NOMO-1 treated with dmso at 0.1 percent for 144 hours (cell line): ENCODE data around the gene ZNF260.
A peak's percentile ranks its signal among the peaks of the same experiment; 100 is the strongest.
"Not testable (repeated sequence)": the region's sequence is repeated elsewhere in the genome, so short reads cannot be mapped to it uniquely, and the experiment has no call there.

Experiments
- DNase-seq: peaks from one replicate; lab custom pipeline; 2025; ENCODE audit not compliant: unreplicated experiment; lab: John Stamatoyannopoulos, UW

Gene ZNF260

DNA sequence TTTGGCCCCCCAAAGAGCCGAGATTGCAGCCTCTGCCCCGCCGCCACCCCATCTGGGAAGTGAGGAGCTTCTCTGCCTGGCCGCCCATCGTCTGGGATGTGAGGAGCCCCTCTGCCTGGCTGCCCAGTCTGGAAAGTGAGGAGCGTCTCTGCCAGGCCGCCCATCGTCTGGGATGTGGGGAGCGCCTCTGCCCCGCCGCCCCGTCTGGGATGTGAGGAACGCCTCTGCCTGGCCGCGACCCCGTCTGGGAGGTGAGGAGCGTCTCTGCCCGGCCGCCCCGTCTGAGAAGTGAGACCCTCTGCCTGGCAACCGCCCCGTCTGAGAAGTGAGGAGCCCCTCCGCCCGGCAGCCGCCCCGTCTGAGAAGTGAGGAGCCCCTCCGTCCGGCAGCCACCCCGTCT, 37.2 kb downstream of the ZNF260 start:
- not testable (repeated sequence) for DNase-seq

DNA sequence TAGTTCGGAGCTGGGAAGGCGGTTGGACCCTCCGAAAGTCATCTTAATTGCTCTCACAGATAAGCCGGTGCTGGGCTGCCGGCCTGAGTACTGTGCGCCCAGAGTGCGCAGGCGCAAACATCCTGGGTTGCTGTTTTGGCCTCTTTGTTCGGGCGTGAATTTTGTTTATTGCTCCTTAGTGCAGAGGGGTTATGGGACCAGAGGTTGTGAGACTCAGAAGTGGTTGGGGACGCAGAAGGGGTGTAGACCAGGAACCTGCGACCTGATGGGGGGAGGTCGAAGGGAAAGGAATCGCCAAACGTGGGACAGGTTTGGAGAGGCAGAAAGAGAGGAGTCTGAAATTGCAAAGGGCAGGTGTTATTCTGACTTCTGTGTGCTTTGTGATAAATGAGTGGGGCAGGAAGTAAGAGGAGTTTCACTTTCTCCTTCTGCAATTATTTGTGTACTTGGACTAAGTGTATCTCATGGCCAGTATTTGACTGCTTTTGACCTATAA, 38.1 kb downstream of the ZNF260 start:
- DNase-seq, result peak; percentile 87

- peak; percentile 85 for DNase-seq
These were observed 38.8 kb downstream of the ZNF260 start, which contains the start of gene ZNF566 for GRCh38 chr19:36489118-36489919. Gene ZNF566, minus strand, starts transcription at chr19:36489561. Its CDS starts 13,004 bp downstream, at chr19:36476557.

- DNase-seq, result peak; percentile 5
These were observed 39.3 kb downstream of the ZNF260 start for GRCh38 chr19:36488846-36489117.

GRCh38 chr19:36488118-36488845, 39.8 kb downstream of the ZNF260 start:
- no peak for DNase-seq

GRCh38 chr19:36483653-36484052, 44.4 kb downstream of the ZNF260 start:
- no peak for DNase-seq

DNA sequence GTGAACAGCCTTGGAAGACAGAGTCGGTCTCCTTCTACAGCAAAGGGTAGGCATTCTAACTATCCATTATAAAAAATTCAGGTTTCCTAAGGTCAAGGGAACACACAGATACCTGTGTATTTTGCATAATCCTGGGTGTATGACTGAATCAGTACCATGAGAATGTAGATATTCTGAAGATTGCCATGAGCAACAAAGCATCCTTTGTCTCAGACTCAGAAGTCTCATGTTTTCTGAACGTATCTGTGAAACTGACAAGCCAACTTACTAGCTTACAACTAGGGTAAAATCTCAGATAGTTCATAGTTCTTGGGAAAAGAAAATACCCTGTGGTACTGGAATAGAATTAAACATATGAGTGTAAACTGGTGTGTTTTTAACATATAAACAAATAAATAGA, 45.2 kb downstream of the ZNF260 start:
- DNase-seq, result no peak
